Prostate gland (tissue), 2 donors: ENCODE results near the gene SPRED2.

Experiments
- CTCF ChIP-seq, 4 experiments: fragments of 200-600 bp in 2 of 4; fragments of 450-650 bp in 2 of 4; sonication (generic) in 2 of 4; IDR thresholded peaks; 1 replicate in 3 of 4; 2 replicates in 1 of 4; pipeline ENCODE4 v1.5.1; 2016 to 2019; ENCODE audit warnings: antibody characterized with exemption in 4 of 4, mild to moderate bottlenecking in 2 of 4, moderate library complexity in 2 of 4
- POLR2A ChIP-seq: fragments of 450-650 bp; IDR thresholded peaks from one replicate; pipeline ENCODE4 v1.6.1; 2016; ENCODE audit warnings: antibody characterized with exemption, mild to moderate bottlenecking

GRCh38 chr2:65319674-65320041 is 112.7 kb downstream of the SPRED2 start:
- TF ChIP-seq CTCF (IDR thresholded peaks at IDR 0.05) (no peak), POLR2A (no peak)
